ENCODE data around the gene GAGE12D.
"Not testable (repeated sequence)": the region's sequence is repeated elsewhere in the genome, so short reads cannot be mapped to it uniquely, and the experiment has no call there.

Gene GAGE12D, protein sequence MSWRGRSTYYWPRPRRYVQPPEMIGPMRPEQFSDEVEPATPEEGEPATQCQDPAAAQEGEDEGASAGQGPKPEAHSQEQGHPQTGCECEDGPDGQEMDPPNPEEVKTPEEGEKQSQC

DNA sequence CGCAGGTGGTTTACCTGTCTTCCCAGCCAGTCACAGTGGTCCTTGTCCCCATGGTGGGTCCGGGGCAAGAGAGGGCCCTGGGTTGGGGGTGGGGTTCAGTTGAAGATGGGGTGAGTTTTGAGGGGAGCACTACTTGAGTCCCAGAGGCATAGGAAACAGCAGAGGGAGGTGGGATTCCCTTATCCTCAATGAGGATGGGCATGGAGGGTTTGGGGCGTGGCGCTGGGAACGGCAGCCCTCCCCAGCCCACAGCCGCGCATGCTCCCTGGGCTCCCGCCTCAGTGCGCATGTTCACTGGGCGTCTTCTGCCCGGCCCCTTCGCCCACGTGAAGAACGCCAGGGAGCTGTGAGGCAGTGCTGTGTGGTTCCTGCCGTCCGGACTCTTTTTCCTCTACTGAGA, at the start of gene GAGE12D:
GAGE12D (plus strand) TSS at position 301 of the 400 bp plus-strand sequence. CDS start 1,155 bp downstream, outside the sequence.
- DNase-seq (ENCODE audit: low read depth), result not testable (repeated sequence)

DNA sequence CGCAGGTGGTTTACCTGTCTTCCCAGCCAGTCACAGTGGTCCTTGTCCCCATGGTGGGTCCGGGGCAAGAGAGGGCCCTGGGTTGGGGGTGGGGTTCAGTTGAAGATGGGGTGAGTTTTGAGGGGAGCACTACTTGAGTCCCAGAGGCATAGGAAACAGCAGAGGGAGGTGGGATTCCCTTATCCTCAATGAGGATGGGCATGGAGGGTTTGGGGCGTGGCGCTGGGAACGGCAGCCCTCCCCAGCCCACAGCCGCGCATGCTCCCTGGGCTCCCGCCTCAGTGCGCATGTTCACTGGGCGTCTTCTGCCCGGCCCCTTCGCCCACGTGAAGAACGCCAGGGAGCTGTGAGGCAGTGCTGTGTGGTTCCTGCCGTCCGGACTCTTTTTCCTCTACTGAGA, 9.7 kb upstream of the GAGE12D start, which contains the start of gene GAGE12C:
GAGE12C (plus strand) TSS at position 301 of the 400 bp plus-strand sequence. CDS start 1,155 bp downstream, outside the sequence.
- DNase-seq (ENCODE audit: low read depth), result not testable (repeated sequence)

DNA sequence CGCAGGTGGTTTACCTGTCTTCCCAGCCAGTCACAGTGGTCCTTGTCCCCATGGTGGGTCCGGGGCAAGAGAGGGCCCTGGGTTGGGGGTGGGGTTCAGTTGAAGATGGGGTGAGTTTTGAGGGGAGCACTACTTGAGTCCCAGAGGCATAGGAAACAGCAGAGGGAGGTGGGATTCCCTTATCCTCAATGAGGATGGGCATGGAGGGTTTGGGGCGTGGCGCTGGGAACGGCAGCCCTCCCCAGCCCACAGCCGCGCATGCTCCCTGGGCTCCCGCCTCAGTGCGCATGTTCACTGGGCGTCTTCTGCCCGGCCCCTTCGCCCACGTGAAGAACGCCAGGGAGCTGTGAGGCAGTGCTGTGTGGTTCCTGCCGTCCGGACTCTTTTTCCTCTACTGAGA, 9.5 kb downstream of the GAGE12D start, which contains the start of gene GAGE12E:
GAGE12E (plus strand) TSS at position 301 of the 400 bp plus-strand sequence. CDS start 1,155 bp downstream, outside the sequence.
- not testable (repeated sequence) for DNase-seq (ENCODE audit: low read depth)

DNA sequence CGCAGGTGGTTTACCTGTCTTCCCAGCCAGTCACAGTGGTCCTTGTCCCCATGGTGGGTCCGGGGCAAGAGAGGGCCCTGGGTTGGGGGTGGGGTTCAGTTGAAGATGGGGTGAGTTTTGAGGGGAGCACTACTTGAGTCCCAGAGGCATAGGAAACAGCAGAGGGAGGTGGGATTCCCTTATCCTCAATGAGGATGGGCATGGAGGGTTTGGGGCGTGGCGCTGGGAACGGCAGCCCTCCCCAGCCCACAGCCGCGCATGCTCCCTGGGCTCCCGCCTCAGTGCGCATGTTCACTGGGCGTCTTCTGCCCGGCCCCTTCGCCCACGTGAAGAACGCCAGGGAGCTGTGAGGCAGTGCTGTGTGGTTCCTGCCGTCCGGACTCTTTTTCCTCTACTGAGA, 19.0 kb downstream of the GAGE12D start, which contains the start of gene GAGE12F:
GAGE12F (plus strand) TSS at position 301 of the 400 bp plus-strand sequence. CDS start 1,155 bp downstream, outside the sequence.
- not testable (repeated sequence) for DNase-seq (ENCODE audit: low read depth)

DNA sequence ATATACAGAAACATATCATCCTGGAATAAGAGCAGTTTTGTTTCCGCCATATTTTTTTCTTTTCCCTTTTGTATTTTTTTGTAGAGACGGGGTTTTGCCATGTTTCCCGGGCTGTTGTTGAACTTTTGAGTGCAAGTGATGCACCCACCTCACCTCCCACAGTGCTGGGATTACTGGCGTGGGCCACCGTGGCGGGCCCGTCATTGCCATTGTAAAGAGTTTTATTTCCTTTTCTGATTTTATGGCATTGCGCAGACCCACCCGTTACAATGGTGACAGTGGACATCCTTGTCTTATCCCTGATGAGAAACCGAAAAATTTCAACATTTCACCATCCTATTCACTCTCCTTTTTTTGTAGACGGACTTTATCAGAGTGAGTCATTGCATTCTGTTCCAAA, 27.2 kb downstream of the GAGE12D start:
- DNase-seq (ENCODE audit: low read depth), result not testable (repeated sequence)

DNA sequence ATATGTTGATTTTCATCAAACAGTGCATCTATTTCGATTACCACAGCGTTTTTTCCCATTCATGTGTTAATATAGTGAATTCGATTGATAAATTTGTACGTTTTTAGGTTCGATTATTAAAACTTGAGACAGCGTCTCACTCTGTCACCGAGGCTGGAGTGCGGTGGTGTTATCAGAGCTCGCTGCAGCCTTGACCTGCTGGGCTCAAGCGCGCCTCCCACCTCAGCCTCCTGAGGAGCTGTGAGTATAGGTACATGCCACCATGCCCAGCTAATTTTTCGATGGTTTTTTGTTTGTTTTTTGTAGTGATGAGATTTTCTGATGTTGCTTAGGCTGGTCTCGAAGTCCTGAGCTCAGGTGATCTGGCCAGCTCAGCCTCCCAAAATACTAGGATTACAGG, 27.6 kb downstream of the GAGE12D start:
- DNase-seq (ENCODE audit: low read depth), result not testable (repeated sequence)

DNA sequence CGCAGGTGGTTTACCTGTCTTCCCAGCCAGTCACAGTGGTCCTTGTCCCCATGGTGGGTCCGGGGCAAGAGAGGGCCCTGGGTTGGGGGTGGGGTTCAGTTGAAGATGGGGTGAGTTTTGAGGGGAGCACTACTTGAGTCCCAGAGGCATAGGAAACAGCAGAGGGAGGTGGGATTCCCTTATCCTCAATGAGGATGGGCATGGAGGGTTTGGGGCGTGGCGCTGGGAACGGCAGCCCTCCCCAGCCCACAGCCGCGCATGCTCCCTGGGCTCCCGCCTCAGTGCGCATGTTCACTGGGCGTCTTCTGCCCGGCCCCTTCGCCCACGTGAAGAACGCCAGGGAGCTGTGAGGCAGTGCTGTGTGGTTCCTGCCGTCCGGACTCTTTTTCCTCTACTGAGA, 28.6 kb downstream of the GAGE12D start, which contains the start of gene GAGE12G:
GAGE12G (plus strand) TSS at position 301 of the 400 bp plus-strand sequence. CDS start 1,155 bp downstream, outside the sequence.
- DNase-seq (ENCODE audit: low read depth), result not testable (repeated sequence)

DNA sequence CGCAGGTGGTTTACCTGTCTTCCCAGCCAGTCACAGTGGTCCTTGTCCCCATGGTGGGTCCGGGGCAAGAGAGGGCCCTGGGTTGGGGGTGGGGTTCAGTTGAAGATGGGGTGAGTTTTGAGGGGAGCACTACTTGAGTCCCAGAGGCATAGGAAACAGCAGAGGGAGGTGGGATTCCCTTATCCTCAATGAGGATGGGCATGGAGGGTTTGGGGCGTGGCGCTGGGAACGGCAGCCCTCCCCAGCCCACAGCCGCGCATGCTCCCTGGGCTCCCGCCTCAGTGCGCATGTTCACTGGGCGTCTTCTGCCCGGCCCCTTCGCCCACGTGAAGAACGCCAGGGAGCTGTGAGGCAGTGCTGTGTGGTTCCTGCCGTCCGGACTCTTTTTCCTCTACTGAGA, 38.1 kb downstream of the GAGE12D start, which contains the start of gene GAGE12H:
GAGE12H (plus strand) TSS at position 301 of the 400 bp plus-strand sequence. CDS start 1,155 bp downstream, outside the sequence.
- not testable (repeated sequence) for DNase-seq (ENCODE audit: low read depth)

DNA sequence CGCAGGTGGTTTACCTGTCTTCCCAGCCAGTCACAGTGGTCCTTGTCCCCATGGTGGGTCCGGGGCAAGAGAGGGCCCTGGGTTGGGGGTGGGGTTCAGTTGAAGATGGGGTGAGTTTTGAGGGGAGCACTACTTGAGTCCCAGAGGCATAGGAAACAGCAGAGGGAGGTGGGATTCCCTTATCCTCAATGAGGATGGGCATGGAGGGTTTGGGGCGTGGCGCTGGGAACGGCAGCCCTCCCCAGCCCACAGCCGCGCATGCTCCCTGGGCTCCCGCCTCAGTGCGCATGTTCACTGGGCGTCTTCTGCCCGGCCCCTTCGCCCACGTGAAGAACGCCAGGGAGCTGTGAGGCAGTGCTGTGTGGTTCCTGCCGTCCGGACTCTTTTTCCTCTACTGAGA, 47.7 kb downstream of the GAGE12D start, which contains the start of gene GAGE2A:
GAGE2A (plus strand) TSS at position 301 of the 400 bp plus-strand sequence. CDS start 1,155 bp downstream, outside the sequence.
- DNase-seq (ENCODE audit: low read depth), result not testable (repeated sequence)

DNA sequence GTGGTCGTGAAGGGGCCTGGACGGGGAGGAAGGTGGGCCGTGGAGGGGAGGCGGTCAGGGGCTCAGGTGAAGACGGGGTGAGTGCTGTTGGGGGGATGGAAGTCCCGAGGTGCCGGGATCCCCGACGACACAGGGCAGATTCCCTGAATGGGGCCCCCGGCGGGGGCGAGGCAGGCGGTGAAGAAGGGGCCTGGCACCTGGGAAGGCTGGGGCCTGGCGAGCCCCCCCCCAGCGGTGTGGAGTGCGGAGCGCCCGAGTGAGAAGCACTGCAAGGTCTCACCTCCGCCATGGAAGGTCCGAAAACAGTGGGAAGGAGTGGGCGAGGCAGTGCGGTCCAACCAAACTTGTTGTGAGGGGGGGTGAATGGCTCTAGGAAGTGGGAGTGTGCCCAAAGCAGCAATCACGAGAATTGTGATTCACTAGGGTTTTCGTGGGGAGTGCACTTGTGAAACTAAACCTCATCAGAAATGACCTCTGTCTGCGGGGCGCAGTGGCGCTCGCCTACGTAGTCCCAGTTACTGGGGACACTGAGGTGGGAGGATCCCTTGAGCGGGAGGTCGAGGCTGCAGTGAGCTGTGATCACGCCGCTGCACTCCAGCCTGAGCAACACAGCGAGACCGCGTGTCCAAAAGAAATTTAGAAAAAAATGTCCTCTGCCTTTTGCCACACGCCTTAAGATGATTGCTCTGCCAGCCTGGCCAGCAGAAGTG, 48.4 kb downstream of the GAGE12D start:
- DNase-seq (ENCODE audit: low read depth), result not testable (repeated sequence)

DNA sequence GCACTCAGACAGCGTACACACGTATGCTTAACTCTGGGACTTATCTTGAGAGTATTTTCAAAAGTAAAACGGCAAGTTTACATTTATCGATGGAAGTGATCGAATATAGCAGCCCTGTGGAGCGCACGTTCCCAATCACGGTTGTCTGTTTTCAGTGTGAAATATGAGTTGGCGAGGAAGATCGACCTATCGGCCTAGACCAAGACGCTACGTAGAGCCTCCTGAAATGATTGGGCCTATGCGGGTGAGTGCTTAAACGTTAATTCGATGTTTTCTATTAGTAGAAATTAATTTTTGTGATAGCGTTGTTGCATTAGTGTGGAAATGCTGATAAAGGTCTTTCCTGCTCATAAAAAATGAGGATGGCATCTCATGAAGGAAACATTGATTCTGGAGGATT, 49.0 kb downstream of the GAGE12D start:
- not testable (repeated sequence) for DNase-seq (ENCODE audit: low read depth)
